ENCODE results near the gene L1CAM. TPM values are rescaled to one million over a fixed set of nuclear protein-coding genes. Genes with fewer than 3 reads are reported as not detected.
A peak's percentile ranks its signal among the peaks of the same experiment; 100 is the strongest.

Gene L1CAM
- total and polyA plus RNA-seq, 4 donors: 0.19 to 0.83 (median 0.47) TPM

- DNase-seq (peak; percentile 62 to 80 (median 75)), ATAC-seq (ENCODE audit: insufficient read depth, low FRiP score) (no peak)
- Histone ChIP-seq H3K27ac (ENCODE audit: low read depth in 1 of 2, low read length in 1 of 2) (no peak overlapping the region), H3K27me3 (ENCODE audit: control insufficient read depth in 3 of 3, insufficient read depth in 3 of 3, low read length in 2 of 3) (peaks cover 0 to 3% (median 0%) of the 10 kb centered on the region in 3 donors), H3K36me3 (ENCODE audit: control insufficient read depth in 4 of 4, insufficient read depth in 4 of 4, low read length in 4 of 4) (peaks cover 0 to 9% (median 0%) of the 10 kb centered on the region in 4 donors), H3K9ac (ENCODE audit: insufficient read depth in 1 of 2, low read length in 2 of 2) (no peak overlapping the region), H3K4me1 (ENCODE audit: control insufficient read depth in 5 of 5, insufficient read depth in 5 of 5, low read length in 5 of 5) (peaks cover 0 to 34% (median 10%) of the 10 kb centered on the region in 5 donors), H3K9me3 (ENCODE audit: control insufficient read depth in 4 of 4, insufficient read depth in 3 of 4, low read length in 3 of 4) (no peaks in the 10 kb centered on the region), H3K4me3 (no peak overlapping the region)
- 45 to 58% methylated on average over 21 to 25 of the region's 25 CpGs for whole genome bisulfite sequencing, 2 donors
- TF ChIP-seq CTCF (IDR thresholded peaks at IDR 0.05; ENCODE audit: control extremely low read depth, extremely low read depth): no peak
Measured at GRCh38 chrX:153922932-153923857, 37.2 kb upstream of the L1CAM start.

DNA sequence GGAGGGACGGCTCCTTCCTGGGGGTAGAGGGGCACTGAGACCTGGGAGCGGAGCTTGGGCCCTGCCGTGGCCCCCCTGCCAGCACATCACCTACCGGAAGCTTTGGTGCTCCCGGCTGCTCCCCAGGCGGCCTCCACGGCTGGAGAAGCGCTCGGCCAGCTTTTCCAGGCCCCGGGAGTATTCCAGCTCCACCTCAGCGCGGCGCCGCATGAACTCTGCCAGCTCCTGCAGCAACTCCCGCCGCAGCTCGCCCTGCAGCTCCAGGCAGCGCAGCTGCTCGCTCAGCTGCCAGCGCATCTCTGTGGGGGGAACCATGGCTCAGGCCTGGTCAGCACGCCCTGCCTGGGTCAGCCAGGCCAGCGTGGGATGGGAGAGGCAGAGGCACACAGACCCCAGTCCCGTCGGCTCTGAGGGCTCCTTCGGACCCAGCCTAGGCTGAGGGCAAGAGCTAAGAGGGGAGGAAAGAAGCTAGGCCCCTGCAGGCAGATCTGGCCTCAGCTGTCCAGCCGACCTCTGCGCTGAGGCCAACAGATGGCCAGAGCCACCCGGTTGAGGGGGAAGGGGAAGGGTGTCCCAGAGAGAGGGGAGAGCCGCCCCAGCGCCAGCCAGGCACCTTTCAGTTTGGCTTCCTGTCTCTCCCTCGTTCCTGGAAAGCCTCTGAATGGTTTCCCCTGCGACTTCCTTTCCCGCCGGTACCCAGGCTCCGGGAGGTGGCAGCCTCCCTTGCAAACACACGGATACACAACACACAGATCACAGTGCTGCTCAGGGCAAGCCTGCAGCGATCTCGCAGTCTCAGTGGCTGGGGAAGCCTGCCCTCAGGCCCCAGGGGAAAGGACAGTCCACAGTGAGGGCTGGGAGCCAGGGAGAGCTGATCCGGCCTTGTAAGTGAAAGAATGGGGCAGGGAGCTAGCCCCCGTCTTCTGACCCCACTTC lies 35.8 kb upstream of the L1CAM start:
- Histone ChIP-seq H3K4me1 (ENCODE audit: control insufficient read depth in 5 of 5, insufficient read depth in 5 of 5, low read length in 5 of 5) (peaks cover 0 to 24% (median 10%) of the 10 kb centered on the region in 5 donors), H3K36me3 (ENCODE audit: control insufficient read depth in 4 of 4, insufficient read depth in 4 of 4, low read length in 4 of 4) (peaks cover 0 to 9% (median 0%) of the 10 kb centered on the region in 4 donors), H3K27ac (ENCODE audit: low read depth in 1 of 2, low read length in 1 of 2) (peak overlapping the region in 1 of 2 donors; percentile 15), H3K9me3 (ENCODE audit: control insufficient read depth in 4 of 4, insufficient read depth in 3 of 4, low read length in 3 of 4) (no peaks in the 10 kb centered on the region), H3K4me3 (no peak overlapping the region), H3K27me3 (ENCODE audit: control insufficient read depth in 3 of 3, insufficient read depth in 3 of 3, low read length in 2 of 3) (peaks cover 0 to 3% (median 0%) of the 10 kb centered on the region in 3 donors), H3K9ac (ENCODE audit: insufficient read depth in 1 of 2, low read length in 2 of 2) (no peak overlapping the region)
- DNase-seq (peak in 1 of 3 donors; percentile 40), ATAC-seq (ENCODE audit: insufficient read depth, low FRiP score) (no peak)
- no peak for TF ChIP-seq CTCF (IDR thresholded peaks at IDR 0.05; ENCODE audit: control extremely low read depth, extremely low read depth)
- WGBS, 2 donors: 59 to 63% methylated on average over 22 to 40 of the region's 40 CpGs

- Histone ChIP-seq H3K27me3 (ENCODE audit: control insufficient read depth in 3 of 3, insufficient read depth in 3 of 3, low read length in 2 of 3) (peaks cover 0 to 3% (median 0%) of the 10 kb centered on the region in 3 donors), H3K4me3 (no peak overlapping the region)
- no peak for DNase-seq
Measured at GRCh38 chrX:153921070-153921469, 35.1 kb upstream of the L1CAM start.

More at GRCh38 chrX:153921070-153921469, 35.1 kb upstream of the L1CAM start:
- H3K9me3 ChIP-seq (ENCODE audit: control insufficient read depth in 4 of 4, insufficient read depth in 3 of 4, low read length in 3 of 4): no peaks in the 10 kb centered on the region
- peaks cover 0 to 9% (median 0%) of the 10 kb centered on the region in 4 donors for H3K36me3 ChIP-seq (ENCODE audit: control insufficient read depth in 4 of 4, insufficient read depth in 4 of 4, low read length in 4 of 4)
- peaks cover 0 to 18% (median 10%) of the 10 kb centered on the region in 5 donors for H3K4me1 ChIP-seq (ENCODE audit: control insufficient read depth in 5 of 5, insufficient read depth in 5 of 5, low read length in 5 of 5)
- TF ChIP-seq CTCF (IDR thresholded peaks at IDR 0.05; ENCODE audit: control extremely low read depth, extremely low read depth): no peak
- no peak for ATAC-seq (ENCODE audit: insufficient read depth, low FRiP score)
- H3K9ac ChIP-seq (ENCODE audit: insufficient read depth in 1 of 2, low read length in 2 of 2): no peak overlapping the region
- WGBS, 2 donors: 69 to 71% methylated on average over 15 to 16 of the region's 16 CpGs
- H3K27ac ChIP-seq (ENCODE audit: low read depth in 1 of 2, low read length in 1 of 2): no peak overlapping the region
